ENCODE results near the gene SORBS1.
A peak's percentile ranks its signal among the peaks of the same experiment; 100 is the strongest.

The SORBS1 gene

DNA sequence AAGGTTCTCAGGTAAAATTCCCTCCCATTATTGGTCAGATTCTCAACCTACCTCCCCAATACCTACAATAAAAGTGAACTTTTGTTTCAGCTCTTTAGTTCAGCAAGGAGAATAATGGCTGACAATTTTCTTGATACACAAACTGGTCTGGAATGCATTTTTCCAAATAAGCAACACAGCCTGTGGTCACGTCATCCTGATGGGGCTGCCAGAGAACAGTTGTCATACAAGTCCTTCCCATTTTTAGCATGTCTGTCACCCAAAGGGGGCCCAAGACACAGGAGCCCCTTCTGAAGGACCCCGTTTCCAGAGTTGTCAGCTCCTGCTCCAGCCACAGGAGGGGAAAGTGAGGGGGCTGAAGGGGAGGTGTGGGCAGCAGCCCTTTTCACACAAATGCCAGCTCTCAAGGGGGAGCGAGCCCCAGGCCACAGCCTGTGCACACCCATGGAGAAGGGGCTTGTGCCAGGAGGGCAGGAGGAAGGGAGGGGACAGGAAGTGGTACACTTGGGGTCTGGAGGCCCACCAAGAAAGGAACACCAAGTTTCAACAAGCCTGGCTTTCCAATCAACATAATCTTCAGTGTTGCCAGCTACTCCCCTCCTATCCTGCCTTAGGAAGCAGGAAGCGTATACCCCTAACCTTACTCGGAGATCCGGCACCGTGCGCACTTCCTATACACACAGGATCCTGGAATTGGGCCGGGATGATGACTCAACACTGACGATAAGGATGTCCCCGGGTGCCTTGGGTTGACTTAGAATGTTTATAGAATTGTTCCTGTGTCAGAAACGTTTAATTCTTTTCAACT lies 227.0 kb downstream of the SORBS1 start:
- no peak for DNase-seq

DNA sequence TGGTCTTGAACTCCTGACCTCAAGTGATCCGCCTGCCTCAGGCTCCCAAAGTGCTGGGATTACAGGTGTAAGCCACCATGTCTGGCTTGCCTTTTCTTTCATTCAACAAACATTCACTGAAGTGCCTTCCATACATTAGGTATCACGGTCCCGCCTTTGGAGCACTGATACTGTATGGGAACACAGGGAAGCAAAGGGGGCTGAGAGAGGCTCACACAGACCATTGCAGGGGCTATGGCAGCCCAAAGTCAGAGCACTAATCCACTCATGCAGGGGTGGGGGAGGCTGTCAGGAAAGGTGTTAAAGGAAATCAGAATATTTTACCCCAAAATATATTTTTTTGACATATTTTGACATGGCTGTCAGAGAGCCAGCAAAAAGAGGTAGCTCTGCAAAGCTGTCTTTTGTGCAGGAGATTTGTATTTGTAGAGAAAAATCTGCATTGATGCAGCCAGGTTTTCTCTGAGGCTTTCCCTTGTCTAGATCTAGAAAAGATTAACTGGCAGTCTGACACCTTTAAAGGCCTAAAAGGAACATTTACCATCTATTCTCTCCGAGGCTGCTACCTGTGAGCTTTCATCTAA lies 228.4 kb downstream of the SORBS1 start:
- no peak for DNase-seq

- no peak for DNase-seq
These were observed 229.5 kb downstream of the SORBS1 start for GRCh38 chr10:95331596-95332130.

DNA sequence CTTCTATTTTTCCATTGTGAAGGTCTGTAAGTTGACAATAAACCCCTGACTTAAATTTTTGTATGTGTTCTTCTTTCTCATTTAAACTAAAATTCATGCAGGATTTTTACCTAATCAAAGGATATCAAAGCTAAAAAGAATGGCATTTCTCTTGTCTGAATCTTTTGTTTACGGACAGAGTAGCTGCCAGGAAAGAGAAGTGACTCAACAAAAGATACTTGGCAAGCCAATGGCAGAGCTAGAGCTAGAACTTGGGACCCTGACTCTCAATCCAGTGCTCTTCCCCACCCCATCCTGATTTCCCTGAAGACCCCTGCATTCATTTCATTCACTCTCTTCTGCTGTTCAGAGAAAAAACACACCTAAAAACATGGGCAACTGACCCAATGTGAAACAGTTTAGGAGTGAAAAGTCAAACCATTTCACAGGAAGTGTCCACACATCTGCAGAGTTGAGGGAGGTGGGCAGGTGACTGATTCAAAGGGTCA lies 230.2 kb downstream of the SORBS1 start:
- DNase-seq, result no peak

- no peak for DNase-seq
These were observed 231.9 kb downstream of the SORBS1 start for GRCh38 chr10:95329296-95329695.

- no peak for DNase-seq
These were observed 233.2 kb downstream of the SORBS1 start for GRCh38 chr10:95328013-95328412.

- peak; percentile 9 to 19 for DNase-seq
These were observed 233.8 kb downstream of the SORBS1 start for GRCh38 chr10:95327367-95327766.

DNA sequence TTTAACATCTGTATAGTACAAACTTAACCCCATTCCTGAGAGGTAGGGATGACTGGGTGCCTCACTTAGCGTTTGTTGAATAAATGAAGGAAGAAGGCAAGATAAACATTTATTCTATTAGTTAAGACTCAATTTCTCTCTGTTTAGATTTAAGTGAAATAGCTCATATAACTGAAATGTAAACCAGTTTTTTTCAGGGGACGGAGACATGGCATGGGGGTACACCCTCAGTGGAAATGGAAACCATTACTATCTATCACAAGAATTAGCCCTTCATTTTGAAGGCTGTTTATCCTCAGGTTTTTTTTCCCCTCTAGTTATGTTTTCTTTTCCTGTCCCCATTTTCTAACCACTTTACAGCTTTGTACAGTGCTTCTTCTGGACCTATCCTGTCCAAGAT lies 234.8 kb downstream of the SORBS1 start:
- no peak for DNase-seq

- DNase-seq, result no peak
These were observed 235.3 kb downstream of the SORBS1 start for GRCh38 chr10:95325863-95326262.

- DNase-seq, result no peak
These were observed 236.5 kb downstream of the SORBS1 start for GRCh38 chr10:95324436-95325268.

- DNase-seq, result no peak
These were observed 239.4 kb downstream of the SORBS1 start for GRCh38 chr10:95321554-95322301.

GRCh38 chr10:95319239-95319638 lies 241.9 kb downstream of the SORBS1 start:
- no peak for DNase-seq

DNA sequence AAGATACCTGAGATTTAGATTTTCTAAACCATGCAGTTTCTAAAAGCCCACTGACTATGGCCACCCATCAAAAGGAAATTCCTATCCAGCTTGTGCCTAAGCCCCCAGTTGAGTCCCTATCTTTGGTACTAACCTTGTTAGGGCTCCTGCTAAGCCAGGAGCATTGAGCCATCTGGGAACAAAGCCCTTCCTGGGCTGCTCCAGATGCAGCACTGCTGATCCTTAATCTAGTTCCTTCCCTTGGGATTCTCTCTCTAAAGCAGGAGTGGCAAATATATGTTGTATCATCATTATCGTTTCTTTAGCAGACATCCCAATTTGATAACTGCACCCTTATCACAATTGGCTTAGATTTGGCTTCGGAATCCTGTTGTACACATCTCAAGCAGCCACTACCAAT lies 245.7 kb downstream of the SORBS1 start:
- DNase-seq, result no peak

GRCh38 chr10:95314192-95314918 lies 246.8 kb downstream of the SORBS1 start:
- peak; percentile 13 to 47 for DNase-seq

GRCh38 chr10:95312986-95313495 lies 248.1 kb downstream of the SORBS1 start:
- no peak for DNase-seq

DNA sequence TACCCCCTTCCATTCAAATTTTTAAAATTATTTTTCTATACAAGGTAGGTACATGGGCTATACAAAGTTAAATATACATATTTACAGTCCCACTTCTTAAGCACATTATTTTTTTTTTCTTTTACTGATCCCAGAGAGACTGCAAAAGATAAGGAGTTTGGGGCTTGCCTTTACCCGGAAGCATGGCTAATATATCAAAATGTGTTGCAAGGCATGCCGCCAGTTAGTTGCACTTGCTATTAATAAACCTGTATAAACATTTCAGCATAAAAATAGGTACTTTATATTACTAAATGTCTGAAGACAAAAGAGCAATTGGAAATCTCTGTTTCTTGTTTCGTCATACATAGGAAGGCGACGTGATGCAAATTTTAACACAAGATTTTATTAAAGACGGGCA lies 248.9 kb downstream of the SORBS1 start:
- no peak for DNase-seq

DNA sequence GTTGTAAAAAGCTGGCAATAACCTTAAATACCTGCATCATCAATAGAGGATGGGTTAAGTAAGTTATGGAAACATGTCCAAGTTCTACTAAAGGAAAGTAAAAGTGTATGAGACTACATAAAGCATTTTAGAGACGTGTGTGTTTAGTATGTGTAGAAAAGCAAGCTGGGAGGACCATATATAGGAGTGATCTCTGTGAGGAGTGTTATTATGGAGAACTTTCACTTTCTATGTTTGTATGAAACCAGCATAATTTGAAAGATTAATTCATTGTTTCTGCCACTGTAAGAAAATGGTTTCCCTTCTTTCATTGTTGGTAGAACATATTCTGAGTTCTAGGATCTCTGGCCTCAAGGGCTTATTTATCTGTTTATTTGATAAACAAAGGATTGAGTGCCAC lies 251.2 kb downstream of the SORBS1 start:
- DNase-seq, result no peak

DNA sequence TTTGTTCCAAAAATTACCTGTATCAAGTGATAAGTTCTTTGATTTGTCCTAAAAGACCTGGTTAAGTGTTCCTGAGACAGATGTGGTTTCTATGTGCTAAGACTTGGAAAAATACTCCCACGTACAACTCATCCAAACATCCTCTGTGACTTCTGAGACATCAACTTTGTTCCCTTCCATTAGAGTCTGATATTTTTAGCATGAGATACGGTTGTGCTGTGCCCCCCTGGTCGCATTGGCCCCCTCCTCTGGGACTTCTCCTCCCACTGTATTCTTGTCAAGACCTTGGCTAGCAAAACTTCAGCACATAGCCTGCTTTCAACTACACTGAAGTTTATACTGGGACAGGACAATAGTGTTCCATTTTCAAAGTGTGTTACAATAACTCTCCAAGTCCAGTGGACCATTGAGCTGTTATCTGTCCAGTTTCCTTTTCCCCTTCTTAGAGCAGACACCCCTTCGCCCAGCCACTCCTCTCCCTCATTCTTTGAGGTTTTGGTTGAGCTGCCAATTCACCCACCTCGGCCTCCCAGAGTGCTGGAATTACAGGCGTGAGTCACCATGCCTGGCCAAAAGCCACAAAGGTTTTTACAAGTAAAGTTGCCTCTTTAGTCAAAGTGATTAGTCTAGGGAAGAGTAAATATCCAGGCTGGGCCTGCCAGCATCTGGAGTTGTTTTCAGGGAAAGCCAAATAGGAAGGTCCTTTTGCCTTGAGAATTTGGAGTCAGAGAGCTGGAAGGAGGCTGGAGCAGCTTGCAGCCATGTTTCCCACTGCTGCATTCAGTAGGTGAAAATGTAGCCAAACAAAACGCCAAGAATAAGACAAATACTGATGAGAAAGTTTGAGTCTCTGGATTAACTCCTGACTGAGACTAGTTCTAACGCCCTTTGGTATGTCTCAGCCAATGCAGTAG lies 252.5 kb downstream of the SORBS1 start:
- no peak for DNase-seq

GRCh38 chr10:95306851-95307250 lies 254.3 kb downstream of the SORBS1 start:
- DNase-seq, result no peak

GRCh38 chr10:95306318-95306650 lies 254.9 kb downstream of the SORBS1 start:
- no peak for DNase-seq

Data from NCI-H187 (cell line).